ENCODE results near the gene OARD1.

OARD1 gene

DNA sequence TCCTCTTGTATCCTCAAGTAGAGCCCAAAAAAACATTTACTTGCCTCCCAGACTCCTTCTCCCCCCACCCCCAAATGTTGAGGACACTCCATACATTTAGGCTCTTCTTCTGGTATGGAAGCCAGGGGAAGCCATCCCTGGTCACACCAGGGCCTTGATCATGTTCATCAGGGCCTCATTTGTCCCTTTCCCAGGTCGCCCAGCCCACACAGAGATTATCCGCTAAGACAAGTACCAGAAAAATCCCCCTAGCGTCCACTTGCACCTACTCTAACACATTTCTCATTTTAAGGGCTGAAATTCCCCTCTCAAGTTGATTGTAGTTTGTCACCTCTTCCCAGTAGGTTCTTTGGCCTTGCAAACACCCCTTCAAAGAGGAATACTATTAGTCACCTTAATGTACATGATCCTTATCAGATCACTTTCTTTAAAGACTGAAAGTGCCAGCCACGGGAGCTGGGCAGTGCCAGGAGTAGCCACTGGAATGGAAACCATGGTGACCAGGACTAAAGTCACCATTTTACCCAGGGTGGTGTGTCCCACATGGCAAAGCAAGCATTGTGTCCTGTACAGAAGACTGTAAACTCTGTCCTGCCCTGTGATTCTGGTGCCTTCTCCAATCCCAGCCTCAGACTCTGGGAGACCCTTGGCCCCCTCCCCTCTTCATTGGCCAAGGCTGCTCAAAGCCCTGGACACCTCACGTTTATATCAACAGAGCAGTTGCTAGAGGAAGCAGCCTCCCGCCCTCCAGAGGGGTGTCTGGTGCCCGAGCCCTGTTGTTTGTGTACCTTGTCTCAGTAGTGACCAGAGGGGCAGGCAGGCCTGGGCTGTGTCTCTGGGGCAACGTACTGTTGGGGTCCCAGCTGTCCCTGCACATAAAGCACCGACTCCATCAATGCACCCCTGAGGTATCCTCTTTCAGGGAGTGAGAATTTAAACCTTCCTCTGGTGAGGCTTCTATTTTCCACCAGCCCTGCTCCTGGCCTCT, 24.1 kb downstream of the OARD1 start:
- DNase-seq = no peak

- no peak for DNase-seq
Observed at GRCh38 chr6:41047306-41047705, 24.9 kb downstream of the OARD1 start.

DNA sequence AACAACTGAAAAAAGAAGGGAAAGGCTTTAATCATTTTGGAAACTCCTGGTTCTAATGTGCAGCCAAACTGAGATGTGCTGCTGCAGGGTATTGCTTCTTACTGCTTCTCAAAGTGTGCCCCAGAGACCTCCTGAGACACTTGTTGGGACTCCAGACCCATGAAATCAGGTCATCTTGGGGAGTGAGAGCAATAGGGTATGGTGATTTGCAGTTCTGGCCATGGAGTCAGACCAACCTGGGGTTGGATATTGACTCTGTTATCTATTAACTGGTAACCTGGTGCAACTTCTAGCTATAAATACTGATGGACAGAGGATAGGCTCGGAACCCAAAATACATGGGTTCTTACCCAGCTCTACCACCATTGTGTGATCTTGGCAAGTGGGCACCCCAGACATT, 26.1 kb downstream of the OARD1 start:
- DNase-seq = no peak

DNA sequence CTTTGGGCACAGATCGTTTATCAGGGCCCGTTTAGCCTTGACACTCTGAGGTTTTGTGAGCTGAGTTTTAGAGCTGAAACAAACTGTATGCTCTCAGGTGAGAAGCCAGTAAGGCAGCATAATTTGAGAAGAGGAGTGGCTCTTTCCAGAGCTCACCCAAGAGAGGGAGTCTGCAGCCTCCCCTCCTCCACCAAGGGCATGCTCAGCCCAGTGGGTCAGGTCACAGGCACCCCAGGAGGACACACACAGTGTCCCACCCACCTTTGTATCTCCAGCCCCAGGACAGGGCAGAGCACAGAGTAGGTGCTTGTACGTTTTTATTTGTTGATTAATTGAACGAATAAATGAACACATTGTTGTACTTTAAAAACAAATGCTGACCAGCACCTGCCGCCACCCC, 26.5 kb downstream of the OARD1 start:
- no peak for DNase-seq

GRCh38 chr6:41043151-41043550, 29.0 kb downstream of the OARD1 start:
- no peak for DNase-seq

DNA sequence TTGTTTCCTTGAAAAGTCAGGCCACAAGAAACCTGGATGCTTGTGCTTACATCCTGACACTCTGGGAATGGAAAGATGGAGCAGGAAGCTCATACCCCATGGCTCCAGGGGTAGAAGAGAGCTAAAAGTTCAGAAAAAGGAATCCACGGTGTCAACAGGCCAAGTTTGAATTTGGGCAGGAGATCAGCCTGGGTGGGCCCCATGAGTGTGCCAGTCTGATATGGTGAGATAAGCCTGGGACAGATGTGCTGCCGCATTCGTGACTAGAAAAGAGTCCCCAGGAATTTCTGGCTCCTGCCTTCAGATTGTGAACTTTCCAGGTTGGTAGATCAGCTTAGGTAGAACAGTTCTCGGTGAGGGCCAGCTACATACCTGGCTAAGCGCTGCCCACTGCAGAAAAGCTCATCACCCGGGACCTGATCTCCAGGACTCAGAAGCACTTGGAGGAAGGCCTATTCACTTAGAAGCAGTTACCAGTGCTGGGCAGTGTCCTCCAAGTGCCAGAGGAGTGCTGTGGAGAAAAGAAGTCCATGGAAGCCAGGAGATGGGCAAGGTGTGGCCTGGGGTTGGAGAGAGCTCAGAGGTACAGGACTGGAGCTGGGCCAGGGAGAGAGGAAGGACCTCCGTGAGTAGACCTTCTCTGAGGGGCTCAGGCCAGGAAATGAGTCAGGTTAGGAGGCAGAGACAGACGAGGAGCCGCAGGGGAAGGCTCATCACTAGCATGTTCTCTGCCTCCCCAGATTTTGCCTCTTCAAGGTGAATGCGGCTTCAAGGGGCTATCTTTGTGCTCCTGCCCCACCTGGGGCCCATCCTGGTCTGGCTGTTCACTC, 29.7 kb downstream of the OARD1 start, which contains the start of gene TSPO2:
TSS of gene TSPO2 (plus strand) at position 242 of the 830 bp plus-strand sequence. CDS start at position 761, 519 bp downstream.
- DNase-seq = no peak

DNA sequence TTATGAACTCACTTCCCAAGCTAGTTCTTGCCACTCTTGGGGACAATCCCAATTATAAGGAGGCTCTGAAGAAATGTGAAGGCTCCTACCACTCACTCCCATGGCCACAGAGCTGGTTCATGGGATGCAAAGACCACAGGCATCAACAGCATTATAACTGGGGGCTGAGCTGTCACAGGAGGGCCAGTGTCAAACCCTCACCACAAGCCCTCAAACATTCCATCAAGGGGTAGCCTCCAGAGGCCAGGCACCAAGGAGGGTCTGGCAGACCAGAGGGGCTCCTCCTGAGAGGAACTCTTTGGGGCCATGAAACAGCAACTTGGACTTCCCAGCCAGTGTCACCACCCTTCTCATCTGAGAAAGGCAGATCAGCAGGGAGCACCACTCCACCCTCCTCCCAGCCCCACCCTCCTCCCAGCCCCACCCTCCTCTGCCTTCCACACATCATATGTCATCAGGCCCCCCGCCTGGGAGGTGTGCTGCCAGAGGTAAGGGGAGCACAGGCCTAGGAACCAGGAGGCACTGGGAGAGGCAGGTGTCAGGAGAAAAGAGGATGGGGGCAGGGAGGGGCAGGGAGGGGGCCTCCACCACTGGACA, 31.1 kb downstream of the OARD1 start:
- no peak for DNase-seq

GRCh38 chr6:41040101-41040939, 31.8 kb downstream of the OARD1 start:
- no peak for DNase-seq

DNA sequence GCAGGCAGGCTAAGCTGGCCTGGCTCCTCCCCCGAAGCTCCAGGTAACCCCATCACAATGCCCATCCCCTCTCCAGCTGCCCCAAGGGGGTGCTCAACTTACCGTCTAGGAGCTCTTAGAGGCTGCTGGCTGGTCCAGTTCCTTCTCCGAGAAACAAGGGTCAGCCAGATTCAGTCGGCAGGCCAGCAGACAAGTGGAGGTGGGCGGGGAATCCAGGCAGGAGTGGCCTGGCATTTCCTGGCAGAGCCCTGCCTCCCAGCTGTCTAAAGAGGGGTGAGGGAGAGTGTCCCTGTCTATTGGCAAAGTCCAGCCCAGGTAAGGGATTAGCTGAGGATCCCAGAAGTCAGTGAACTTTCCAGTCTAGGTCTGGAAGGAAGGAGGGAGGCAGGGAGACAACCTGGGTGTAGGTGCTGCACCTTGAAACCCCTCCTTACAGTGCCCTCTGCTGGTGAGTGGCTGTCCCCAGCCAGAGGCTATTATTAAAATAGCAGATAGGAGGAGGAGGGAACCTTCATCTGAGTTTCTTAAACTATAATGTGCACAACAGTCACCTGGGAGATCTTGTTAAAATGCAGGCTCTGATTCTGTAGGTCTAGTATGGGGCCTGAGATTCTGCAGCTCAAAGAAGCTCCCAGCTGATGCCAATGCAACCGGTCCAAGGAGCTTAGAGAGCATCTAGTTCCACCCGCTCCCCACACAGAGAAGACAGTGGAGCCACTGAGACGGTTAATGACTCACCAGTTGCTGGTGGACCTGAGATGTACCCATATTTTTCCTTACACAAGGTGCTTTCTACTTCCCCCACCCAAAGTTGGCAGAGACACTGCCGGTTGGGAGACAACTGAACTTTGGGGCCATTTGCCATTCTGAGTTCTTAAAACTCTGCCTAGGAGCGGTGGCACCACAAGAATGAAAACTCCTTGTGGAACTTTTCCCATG, 32.8 kb downstream of the OARD1 start, which contains the start of gene UNC5CL:
TSS of gene UNC5CL (minus strand) at position 162 of the 939 bp plus-strand sequence. CDS start 4,147 bp downstream, outside the sequence.
- peak; percentile 50 for DNase-seq

GRCh38 chr6:41038205-41038604, 34.0 kb downstream of the OARD1 start:
- no peak for DNase-seq

DNA sequence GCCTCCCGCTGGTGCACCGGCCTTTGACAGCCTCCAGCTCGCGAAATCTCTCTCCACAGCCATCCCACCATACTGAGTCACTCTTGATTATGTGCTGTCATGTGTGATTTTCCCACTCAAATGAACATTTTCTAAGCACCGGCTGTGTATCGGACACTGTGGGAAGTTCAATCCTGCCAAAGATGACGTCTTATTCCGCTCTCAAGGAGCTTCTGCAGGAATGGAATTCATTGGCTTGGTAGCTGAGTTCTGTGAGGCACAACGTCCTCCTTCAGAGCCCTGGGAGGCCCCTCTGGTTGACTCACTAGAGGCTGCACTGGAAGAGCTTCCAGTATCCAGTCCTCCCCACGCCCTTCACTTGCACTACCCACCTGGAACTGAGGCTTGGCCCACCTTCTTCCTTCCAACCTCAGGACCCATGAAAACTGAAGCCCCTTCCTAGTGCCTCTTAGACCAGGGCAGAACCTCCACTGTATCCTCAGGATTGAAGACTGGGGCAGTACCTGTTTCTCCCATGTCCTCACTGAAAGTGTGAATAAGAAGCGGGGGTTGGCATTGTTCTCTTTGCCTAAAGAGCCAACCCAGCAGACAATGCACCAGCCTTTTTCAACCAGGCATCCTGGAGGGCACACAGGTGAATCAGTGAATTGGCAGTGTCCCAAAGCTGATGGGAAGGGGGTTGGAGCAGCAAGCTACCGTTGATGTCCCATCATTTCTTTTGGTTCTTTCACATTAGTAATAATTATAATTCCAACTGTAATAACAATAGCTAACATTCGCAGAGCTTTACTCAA, 34.9 kb downstream of the OARD1 start:
- DNase-seq = no peak

- DNase-seq = no peak
Observed at GRCh38 chr6:41036601-41037000, 35.6 kb downstream of the OARD1 start.

DNA sequence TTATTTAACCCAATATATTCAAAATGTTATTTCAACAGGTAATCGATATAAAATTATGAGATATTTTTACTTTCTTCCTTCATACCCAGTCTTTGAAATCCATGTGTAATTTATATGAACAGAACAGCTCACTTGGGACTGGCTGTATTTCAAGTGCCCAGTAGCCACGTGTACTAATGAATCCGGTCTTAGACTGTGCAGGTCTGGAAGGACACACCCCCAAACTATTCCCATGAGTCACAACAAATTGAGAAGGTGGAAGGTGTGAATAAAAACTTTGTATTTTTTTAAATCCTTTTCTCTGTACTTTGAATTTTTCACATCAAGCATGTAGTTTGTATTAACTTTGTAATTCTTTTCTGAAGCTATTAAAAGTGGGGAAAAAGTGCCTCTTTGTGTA, 36.0 kb downstream of the OARD1 start:
- DNase-seq = no peak

GRCh38 chr6:41033776-41034175, 38.4 kb downstream of the OARD1 start:
- no peak for DNase-seq

GRCh38 chr6:41032830-41033229, 39.3 kb downstream of the OARD1 start:
- DNase-seq = no peak

DNA sequence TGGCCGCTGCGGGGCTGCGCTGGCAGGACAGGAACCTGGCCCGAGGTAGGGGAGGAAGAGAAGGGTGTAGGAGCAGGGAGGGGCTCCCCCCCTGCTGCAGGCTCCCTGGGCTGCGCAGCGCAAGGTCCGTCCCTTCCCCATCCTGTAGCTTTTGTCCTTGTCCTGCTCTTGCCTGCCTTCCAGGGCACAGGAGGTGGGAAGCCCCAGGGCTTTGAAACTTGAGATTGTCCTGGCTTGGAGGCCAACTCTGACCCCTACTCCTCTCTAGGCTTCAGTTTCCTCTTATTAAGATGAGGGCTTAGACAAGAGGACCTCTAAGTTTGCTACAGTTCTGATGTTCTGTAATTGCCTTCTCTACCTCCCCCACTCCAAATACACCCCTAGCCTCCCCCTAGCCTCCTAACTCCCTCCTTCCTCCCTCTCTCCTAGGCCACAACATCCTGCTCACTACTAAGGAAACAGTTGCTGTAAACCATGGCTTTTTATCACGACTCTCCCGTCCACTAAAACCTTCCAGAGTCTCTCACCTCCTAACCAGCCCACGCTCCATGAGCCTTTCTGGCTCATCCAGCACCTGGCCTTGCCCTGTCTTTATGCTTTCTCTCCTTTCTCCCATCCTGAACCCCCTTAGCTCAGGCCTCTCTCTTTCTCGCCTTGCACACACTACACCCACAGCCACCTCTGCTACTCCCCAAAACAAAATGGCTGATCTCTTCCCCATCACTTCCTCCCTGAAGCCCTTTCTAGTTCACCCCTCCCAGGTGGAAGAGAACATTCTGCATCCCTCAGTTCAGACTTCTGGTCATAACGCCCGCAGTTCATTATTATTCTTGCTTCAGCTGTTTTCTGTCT, 43.4 kb downstream of the OARD1 start:
- no peak for DNase-seq

- DNase-seq = peak; percentile 83
Observed at GRCh38 chr6:41027799-41028560, 44.2 kb downstream of the OARD1 start.

GRCh38 chr6:41027241-41027640, 44.9 kb downstream of the OARD1 start:
- no peak for DNase-seq

All from activated T-cell treated with anti-CD3 and anti-CD28 coated beads, Interleukin-2, amount 50 U/mL, for 1 hour (primary cell).